ENCODE data around the gene MRFAP1. TPM values are rescaled to one million over a fixed set of nuclear protein-coding genes. Genes with fewer than 3 reads are reported as not detected.

MRFAP1 gene
- polyA plus RNA-seq, 1 experiment: 298 TPM

DNA sequence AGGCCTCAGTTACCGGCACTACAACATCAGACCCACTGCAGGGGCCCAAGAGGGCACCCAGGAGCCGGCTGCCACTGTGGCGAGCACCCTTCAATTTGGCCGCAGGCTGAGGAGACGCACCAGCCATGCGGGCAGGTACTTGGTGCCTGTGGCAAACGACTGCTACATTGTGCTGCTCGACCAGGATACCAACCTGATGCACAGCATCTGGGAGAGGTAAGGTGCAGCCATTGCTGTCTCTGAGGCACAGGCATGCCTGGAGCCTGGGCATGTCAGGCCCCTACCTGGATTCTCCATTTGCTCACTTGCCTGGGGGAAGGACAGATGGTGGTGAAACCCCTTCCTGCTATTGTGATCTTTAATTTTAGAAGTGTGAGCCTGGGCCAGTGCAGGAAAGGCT lies 35.4 kb upstream of the MRFAP1 start:
- ChIA-PET POLR2A (no interaction called here), CTCF (no interaction called here)
- Histone ChIP-seq H3K27ac (ENCODE audit: low read depth, low read length) (no peak overlapping the region), H3K9me3 (ENCODE audit: control insufficient read depth, insufficient read depth, low read length) (peaks cover 14% of the 10 kb centered on the region), H3K27me3 (ENCODE audit: control insufficient read depth, insufficient read depth, low read length) (no peaks in the 10 kb centered on the region), H3K4me3 (ENCODE audit: low read depth, low read length) (no peak overlapping the region)
- TF ChIP-seq, protein P1, sequence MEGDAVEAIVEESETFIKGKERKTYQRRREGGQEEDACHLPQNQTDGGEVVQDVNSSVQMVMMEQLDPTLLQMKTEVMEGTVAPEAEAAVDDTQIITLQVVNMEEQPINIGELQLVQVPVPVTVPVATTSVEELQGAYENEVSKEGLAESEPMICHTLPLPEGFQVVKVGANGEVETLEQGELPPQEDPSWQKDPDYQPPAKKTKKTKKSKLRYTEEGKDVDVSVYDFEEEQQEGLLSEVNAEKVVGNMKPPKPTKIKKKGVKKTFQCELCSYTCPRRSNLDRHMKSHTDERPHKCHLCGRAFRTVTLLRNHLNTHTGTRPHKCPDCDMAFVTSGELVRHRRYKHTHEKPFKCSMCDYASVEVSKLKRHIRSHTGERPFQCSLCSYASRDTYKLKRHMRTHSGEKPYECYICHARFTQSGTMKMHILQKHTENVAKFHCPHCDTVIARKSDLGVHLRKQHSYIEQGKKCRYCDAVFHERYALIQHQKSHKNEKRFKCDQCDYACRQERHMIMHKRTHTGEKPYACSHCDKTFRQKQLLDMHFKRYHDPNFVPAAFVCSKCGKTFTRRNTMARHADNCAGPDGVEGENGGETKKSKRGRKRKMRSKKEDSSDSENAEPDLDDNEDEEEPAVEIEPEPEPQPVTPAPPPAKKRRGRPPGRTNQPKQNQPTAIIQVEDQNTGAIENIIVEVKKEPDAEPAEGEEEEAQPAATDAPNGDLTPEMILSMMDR (IDR thresholded peaks at IDR 0.05; ENCODE audit: low read depth, low read length): no peak
- DNase-seq (ENCODE audit: low read depth, low spot score): no peak

DNA sequence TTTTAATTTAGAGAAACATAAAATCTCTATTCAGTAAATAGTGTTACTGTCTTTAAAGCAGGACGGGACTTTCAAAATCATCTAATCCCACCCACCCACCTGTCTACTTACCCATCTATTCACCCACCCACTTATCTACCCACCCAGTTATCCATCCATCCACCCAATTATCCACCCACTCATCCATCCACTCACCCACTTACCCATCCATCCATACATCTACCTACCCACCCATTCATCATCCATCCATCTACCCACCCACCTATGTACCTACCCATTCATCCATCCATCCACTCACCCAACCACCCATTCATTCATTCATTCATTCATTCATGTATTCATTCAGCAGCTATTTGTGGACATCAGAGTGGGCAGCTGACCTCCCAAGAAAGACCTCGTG lies 34.9 kb upstream of the MRFAP1 start:
- no peak overlapping the region for H3K27ac ChIP-seq (ENCODE audit: low read depth, low read length)
- peaks cover 14% of the 10 kb centered on the region for H3K9me3 ChIP-seq (ENCODE audit: control insufficient read depth, insufficient read depth, low read length)
- CTCF ChIA-PET: no interaction called here
- no peak overlapping the region for H3K4me3 ChIP-seq (ENCODE audit: low read depth, low read length)
- POLR2A ChIA-PET: interaction anchor here (0.8 kb wide), 1 partner anchor 102 kb away, joined by 3 read pairs; no protein-coding TSS in a partner anchor
- TF ChIP-seq, protein P1 (IDR thresholded peaks at IDR 0.05; ENCODE audit: low read depth, low read length): no peak
- DNase-seq (ENCODE audit: low read depth, low spot score): no peak
- no peaks in the 10 kb centered on the region for H3K27me3 ChIP-seq (ENCODE audit: control insufficient read depth, insufficient read depth, low read length)

DNA sequence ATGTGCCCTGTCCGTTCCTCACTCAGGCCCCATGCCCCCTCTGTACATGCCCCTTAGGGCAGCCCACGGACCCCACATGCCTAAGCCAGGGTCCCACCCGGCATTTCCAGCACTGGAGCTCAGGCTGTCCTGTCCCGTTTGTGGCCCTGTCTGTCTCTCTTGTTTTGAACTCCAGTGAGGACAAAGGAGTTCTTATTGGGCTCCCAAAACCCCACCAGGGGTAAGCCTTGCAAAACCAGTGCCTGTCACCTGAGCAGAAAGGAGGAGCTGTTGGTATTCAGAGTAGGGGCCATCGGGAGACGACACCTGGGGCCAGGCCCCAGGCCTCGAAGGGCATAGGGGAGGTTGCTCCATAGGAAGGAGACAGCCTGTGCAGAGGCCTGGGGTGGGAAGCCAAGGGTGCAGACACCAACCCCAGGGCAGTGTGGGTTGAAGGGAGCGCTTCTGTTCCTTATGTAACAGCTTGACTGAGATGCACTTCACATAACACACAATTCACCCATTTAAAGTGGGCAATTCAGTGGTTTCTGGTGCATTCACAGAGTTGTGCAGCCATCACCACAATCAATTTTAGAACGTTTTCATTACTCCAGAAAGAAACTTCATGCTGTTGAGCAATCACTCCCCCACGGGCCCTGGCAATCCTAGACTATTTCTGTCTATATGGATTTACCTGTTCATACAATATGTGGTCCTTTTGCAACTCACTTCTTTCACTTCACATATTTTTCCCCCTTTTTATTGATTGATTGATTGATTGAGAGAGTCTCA lies 33.8 kb upstream of the MRFAP1 start:
- H3K4me3 ChIP-seq (ENCODE audit: low read depth, low read length): no peak overlapping the region
- no peaks in the 10 kb centered on the region for H3K27me3 ChIP-seq (ENCODE audit: control insufficient read depth, insufficient read depth, low read length)
- TF ChIP-seq, protein P1 (IDR thresholded peaks at IDR 0.05; ENCODE audit: low read depth, low read length): no peak
- CTCF ChIA-PET: no interaction called here
- H3K27ac ChIP-seq (ENCODE audit: low read depth, low read length): no peak overlapping the region
- POLR2A ChIA-PET: interaction anchor here (0.8 kb wide), 1 partner anchor 101 kb away, joined by 3 read pairs; no protein-coding TSS in a partner anchor
- H3K9me3 ChIP-seq (ENCODE audit: control insufficient read depth, insufficient read depth, low read length): peaks cover 14% of the 10 kb centered on the region
- no peak for DNase-seq (ENCODE audit: low read depth, low spot score)

DNA sequence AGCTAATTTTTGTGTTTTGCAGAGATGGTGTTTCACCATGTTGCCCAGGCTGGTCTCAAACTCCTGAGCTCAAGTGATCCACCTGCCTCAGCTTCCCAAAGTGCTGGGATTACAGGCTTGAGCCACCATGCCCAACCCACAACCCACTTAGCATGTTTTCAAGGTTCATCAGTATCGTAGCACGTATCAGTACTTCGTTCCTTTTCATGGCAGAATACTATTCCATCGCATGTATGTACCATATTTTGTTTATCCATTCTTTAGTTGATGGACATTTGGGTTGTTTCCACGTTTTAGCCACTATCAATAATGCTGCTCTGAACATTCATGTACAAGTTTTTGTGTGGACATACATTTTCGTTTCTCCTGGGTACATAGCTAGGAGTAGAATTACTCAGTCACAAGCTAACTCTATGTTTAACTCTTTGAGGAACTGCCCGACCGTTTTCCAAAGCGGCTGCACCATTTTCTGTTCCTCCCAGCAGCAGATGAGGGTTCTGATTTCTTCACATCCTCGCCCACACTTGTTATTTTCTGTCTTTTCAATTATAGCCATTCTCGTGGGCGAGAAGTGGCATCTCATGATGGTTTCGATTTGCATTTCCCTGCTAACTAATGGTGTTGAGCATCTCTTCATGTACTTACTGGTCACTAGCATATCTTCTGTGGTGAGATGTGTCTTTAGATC lies 33.0 kb upstream of the MRFAP1 start:
- POLR2A ChIA-PET: no interaction called here
- CTCF ChIA-PET: no interaction called here

More for the DNA sequence above, 33.0 kb upstream of the MRFAP1 start:
- TF ChIP-seq, protein P1 (IDR thresholded peaks at IDR 0.05; ENCODE audit: low read depth, low read length): no peak
- Histone ChIP-seq H3K27me3 (ENCODE audit: control insufficient read depth, insufficient read depth, low read length) (no peaks in the 10 kb centered on the region), H3K4me3 (ENCODE audit: low read depth, low read length) (no peak overlapping the region), H3K27ac (ENCODE audit: low read depth, low read length) (no peak overlapping the region), H3K9me3 (ENCODE audit: control insufficient read depth, insufficient read depth, low read length) (peaks cover 14% of the 10 kb centered on the region)
- no peak for DNase-seq (ENCODE audit: low read depth, low spot score)
